Adrenal gland (tissue), 12 donors: ENCODE data around the gene ADARB2. TPM values are rescaled to one million over a fixed set of nuclear protein-coding genes. Genes with fewer than 3 reads are reported as not detected.

ENCODE experiments used
- DNase-seq, 7 donors: peaks; one replicate each; pipeline ENCODE4 v3.0.0-alpha.2; 2019 to 2020
- H3K27ac ChIP-seq, 5 donors: fragments of 200-600 bp; sonication (generic) in 4 of 5; 1 replicate in 3 of 5; 2 replicates in 2 of 5; pipeline versions ENCODE4 v1.5.1 to v1.8.0; 2016 to 2020; ENCODE audit warnings: mild to moderate bottlenecking in 1 of 5
- H3K27me3 ChIP-seq: fragments of 200-600 bp; 2 replicates; pipeline ENCODE4 v1.8.0; 2021
- H3K36me3 ChIP-seq, 2 donors: fragments of 200-600 bp; replicated peaks in 1 of 2; 1 replicate in 1 of 2; 2 replicates in 1 of 2; pipeline versions ENCODE4 v1.5.1 to v1.8.0; 2018 to 2022
- H3K4me1 ChIP-seq, 2 donors: fragments of 200-600 bp; replicated peaks in 1 of 2; 1 replicate in 1 of 2; 2 replicates in 1 of 2; pipeline versions ENCODE4 v1.5.1 to v1.8.0; 2018 to 2021
- H3K4me3 ChIP-seq, 4 donors: fragments of 200-600 bp; sonication (generic) in 3 of 4; one replicate each; pipeline ENCODE4 v1.5.1; 2016 to 2018
- H3K9me3 ChIP-seq, 3 donors: fragments of 200-600 bp; sonication (generic) in 1 of 3; replicated peaks in 1 of 3; 1 replicate in 2 of 3; 2 replicates in 1 of 3; pipeline versions ENCODE4 v1.5.1 to v1.8.0; 2016 to 2021
- POLR2A ChIP-seq, 2 donors: fragments of 450-650 bp; IDR thresholded peaks; one replicate each; pipeline ENCODE4 v1.6.1; 2017; ENCODE audit warnings: antibody characterized with exemption in 2 of 2, mild to moderate bottlenecking in 2 of 2, moderate library complexity in 1 of 2
- WGBS, 4 donors: extraction: QIAGEN DNeasy Blood & Tissue Kit in 2 of 4; methylation state at CpG; one replicate each; pipeline versions ENCODE4 v1.1.5 to v1.1.7; 2013 to 2017; 5-methylcytosine and 5-hydroxymethylcytosine counted together
- intact Hi-C, 2 donors: fragments of 100-400 bp; cut with DNase I; formaldehyde crosslinking; loops; one replicate each; pipeline versions ENCODE4 v1.14.1 to v1.15.0; 2022 to 2023
- polyA plus RNA-seq, 3 donors: library from polyadenylated mRNA; stranded (reverse); fragments of 200-250 nt in 2 of 3; fragments of 350-450 nt in 1 of 3; fragmentation: Illumina TruSeq in 1 of 3; extraction: RNeasy Lipid Tissue Mini Kit (QIAGEN cat#74804) in 1 of 3; gene quantifications; one replicate each; pipeline ENCODE4 v1.2.3, GENCODE V29; 2013 to 2014
- total RNA-seq, 9 donors: library from RNA; depleted of rRNA in 4 of 9; stranded (reverse); fragments of >200 nt in 4 of 9; fragments of 120-200 nt in 1 of 9; fragmentation: NEBNext Ultra II Directional in 1 of 9; extraction: Animal tissue kit (Norgen Biotek cat#: 25700) in 1 of 9; gene quantifications; one replicate each; pipeline versions ENCODE4 v1.1.0 to v1.2.4, GENCODE V29; 2013 to 2023
- TF ChIP-seq, protein P1 (sequence below), 6 experiments: fragments of 450-650 bp in 4 of 6; fragments of 200-600 bp in 2 of 6; sonication (generic) in 1 of 6; IDR thresholded peaks; 1 replicate in 5 of 6; 2 replicates in 1 of 6; pipeline versions ENCODE4 v1.5.1 to v1.8.0; 2016 to 2021; ENCODE audit warnings: antibody characterized with exemption in 6 of 6, mild to moderate bottlenecking in 2 of 6, moderate library complexity in 1 of 6
- donor health status: healthy with polysubstance abuse.
- donor health status: Bipolar disorder and iron deficiency.
- donor health status: DM: yes; HTN: yes; CAD: no.
- donor health status: DM: no; HTN: no; CAD: no.
- donor health status: DM: no; HTN: no; CAD: no.
- donor health status: DM: yes; HTN: yes; CAD: no.

ADARB2 gene
- total and polyA plus RNA-seq, 12 donors: 0.14 to 3.1 (median 0.91) TPM

DNA sequence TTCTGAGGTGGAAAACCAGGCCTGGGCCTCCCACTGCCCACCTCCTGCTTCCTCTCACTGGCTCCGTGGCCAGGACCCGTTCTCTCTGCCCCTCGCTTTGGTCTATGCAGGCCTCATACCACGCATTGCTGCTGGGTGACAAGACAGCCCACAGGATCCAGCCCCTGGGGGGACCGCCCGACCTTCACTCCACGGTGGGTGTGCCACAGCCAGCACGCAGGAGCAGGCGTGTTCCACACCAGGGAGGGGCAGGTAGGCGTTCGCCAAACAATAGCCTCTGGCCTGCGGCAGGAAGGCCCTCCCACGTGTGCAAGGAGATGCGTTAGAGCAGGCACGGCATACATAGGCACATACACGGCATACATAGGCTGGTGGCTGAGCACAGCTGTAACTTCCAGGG lies 447.7 kb downstream of the ADARB2 start:
- H3K36me3 ChIP-seq: no peaks in the 10 kb centered on the region
- no peak overlapping the region for H3K27ac ChIP-seq
- peak in 2 of 7 donors; percentile 5 to 41 for DNase-seq
- 73 to 92% (median 83%) methylated on average over 9 to 16 of the region's 16 CpGs for WGBS, 4 donors
- H3K4me1 ChIP-seq: no peaks in the 10 kb centered on the region
- intact Hi-C loops: no loop called here
- TF ChIP-seq, protein P1, sequence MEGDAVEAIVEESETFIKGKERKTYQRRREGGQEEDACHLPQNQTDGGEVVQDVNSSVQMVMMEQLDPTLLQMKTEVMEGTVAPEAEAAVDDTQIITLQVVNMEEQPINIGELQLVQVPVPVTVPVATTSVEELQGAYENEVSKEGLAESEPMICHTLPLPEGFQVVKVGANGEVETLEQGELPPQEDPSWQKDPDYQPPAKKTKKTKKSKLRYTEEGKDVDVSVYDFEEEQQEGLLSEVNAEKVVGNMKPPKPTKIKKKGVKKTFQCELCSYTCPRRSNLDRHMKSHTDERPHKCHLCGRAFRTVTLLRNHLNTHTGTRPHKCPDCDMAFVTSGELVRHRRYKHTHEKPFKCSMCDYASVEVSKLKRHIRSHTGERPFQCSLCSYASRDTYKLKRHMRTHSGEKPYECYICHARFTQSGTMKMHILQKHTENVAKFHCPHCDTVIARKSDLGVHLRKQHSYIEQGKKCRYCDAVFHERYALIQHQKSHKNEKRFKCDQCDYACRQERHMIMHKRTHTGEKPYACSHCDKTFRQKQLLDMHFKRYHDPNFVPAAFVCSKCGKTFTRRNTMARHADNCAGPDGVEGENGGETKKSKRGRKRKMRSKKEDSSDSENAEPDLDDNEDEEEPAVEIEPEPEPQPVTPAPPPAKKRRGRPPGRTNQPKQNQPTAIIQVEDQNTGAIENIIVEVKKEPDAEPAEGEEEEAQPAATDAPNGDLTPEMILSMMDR (IDR thresholded peaks at IDR 0.05): no peak
- no peak for TF ChIP-seq POLR2A (IDR thresholded peaks at IDR 0.05)
- no peak overlapping the region for H3K4me3 ChIP-seq
- no peaks in the 10 kb centered on the region for H3K27me3 ChIP-seq
- no peaks in the 10 kb centered on the region for H3K9me3 ChIP-seq

DNA sequence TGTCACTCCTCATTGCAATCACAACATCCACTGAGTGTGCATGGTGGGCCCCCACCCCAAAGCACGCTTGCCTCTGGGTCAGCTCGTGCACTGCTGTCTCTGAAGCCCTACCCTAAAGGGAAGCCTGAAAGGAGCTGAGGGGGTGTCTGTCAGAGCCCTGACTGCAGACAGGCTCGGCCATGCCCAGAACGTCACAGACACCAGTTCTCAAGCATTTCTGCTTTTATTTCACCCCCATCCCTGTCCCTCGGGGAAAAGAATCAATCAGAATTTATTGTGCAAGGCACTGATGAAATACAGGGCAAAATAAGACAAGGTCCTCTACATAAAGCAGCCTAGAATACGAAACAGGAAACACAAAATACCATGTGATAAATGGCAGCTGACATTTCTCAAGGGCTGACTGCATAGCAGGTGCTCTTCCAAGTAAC lies 449.3 kb downstream of the ADARB2 start:
- Histone ChIP-seq H3K4me1 (no peaks in the 10 kb centered on the region), H3K27me3 (no peaks in the 10 kb centered on the region), H3K4me3 (no peak overlapping the region), H3K36me3 (no peaks in the 10 kb centered on the region), H3K9me3 (no peaks in the 10 kb centered on the region), H3K27ac (no peak overlapping the region)
- DNase-seq: no peak
- TF ChIP-seq POLR2A (IDR thresholded peaks at IDR 0.05): no peak
- TF ChIP-seq, protein P1 (IDR thresholded peaks at IDR 0.05): no peak
- 17 to 38% (median 27%) methylated on average over 5 to 6 of the region's 6 CpGs for WGBS, 4 donors
- intact Hi-C loops: no loop called here

DNA sequence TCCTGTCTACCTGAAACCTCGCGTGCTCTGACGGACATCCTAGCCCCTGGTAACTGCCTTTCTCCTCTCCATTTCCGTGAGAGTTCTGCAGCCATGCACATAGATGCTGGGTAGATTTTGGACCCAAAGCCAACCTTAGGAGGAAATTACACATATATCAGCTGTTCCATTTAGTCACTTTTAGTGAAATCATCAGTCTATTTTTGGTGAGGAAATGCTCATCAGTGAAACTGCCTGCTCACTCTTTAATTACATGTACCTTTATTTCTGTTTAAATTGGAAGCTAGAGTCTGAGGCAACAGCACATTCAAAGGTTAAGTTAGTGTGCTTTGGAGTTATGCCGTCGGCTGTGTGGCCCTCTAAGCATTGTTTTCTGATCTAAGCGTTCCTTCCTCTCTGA lies 449.8 kb downstream of the ADARB2 start:
- whole genome bisulfite sequencing, 4 donors: 66 to 72% (median 68%) methylated on average over 7 of the region's 7 CpGs
- TF ChIP-seq POLR2A (IDR thresholded peaks at IDR 0.05): no peak
- TF ChIP-seq, protein P1 (IDR thresholded peaks at IDR 0.05): no peak
- no peak overlapping the region for H3K27ac ChIP-seq

DNA sequence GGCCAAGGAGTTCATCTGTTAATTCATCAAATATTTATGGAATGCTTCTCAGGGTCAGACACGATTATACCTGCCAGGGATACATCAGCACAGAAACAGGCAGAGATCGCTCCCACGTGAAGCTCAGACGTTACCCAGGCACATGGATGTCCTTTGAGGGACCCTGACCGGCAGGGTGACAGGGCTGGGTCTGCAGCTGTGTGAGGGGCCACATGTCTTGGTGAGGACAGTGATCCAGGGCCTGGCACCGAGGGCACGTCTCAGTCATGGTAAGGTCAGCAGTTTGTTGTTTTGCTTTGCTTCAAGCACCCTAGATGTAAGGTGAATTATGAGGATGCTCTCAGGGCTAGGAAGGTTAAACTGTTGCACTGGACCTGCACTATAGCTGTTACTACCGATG lies 453.2 kb downstream of the ADARB2 start:
- intact Hi-C loops: no loop called here
- Histone ChIP-seq H3K4me3 (no peak overlapping the region), H3K4me1 (no peaks in the 10 kb centered on the region), H3K27me3 (no peaks in the 10 kb centered on the region), H3K27ac (no peak overlapping the region), H3K9me3 (no peaks in the 10 kb centered on the region), H3K36me3 (no peaks in the 10 kb centered on the region)
- WGBS, 4 donors: 66 to 78% (median 72%) methylated on average over 8 of the region's 8 CpGs
- TF ChIP-seq, protein P1 (IDR thresholded peaks at IDR 0.05): no peak
- TF ChIP-seq POLR2A (IDR thresholded peaks at IDR 0.05): no peak
- DNase-seq: no peak

More for the DNA sequence above, 449.8 kb downstream of the ADARB2 start:
- H3K27me3 ChIP-seq: no peaks in the 10 kb centered on the region
- intact Hi-C loops: no loop called here
- no peaks in the 10 kb centered on the region for H3K9me3 ChIP-seq
- H3K36me3 ChIP-seq: no peaks in the 10 kb centered on the region
- no peak overlapping the region for H3K4me3 ChIP-seq
- no peak for DNase-seq
- no peaks in the 10 kb centered on the region for H3K4me1 ChIP-seq
